HepG2 (cell line): ENCODE data around the gene CASKIN1. TPM values are rescaled to one million over a fixed set of nuclear protein-coding genes. Genes with fewer than 3 reads are reported as not detected.

Experiments used
- MTF1 ChIP-seq: sonication (generic); formaldehyde crosslinking; IDR thresholded peaks from 2 replicates; pipeline ENCODE4 v1.5.0; 2020; ENCODE audit warnings: missing genetic modification reagents
- REXO4 ChIP-seq: sonication (generic); formaldehyde crosslinking; IDR thresholded peaks from 2 replicates; pipeline ENCODE4 v1.8.0; 2022; ENCODE audit warnings: missing genetic modification reagents, mild to moderate bottlenecking, borderline replicate concordance
- SIN3A ChIP-seq: IDR thresholded peaks from 2 replicates; pipeline ENCODE4 v1.6.1; 2011; ENCODE audit warnings: low read depth, mild to moderate bottlenecking, control low read depth, low read length, borderline replicate concordance
- SNAPC2 ChIP-seq: sonication (generic); formaldehyde crosslinking; IDR thresholded peaks from 2 replicates; pipeline ENCODE4 v1.8.1; 2022; ENCODE audit warnings: mild to moderate bottlenecking, missing genetic modification reagents
- ZNF501 ChIP-seq: sonication (generic); formaldehyde crosslinking; IDR thresholded peaks from 2 replicates; pipeline ENCODE4 v1.5.1; 2020; ENCODE audit warnings: mild to moderate bottlenecking, moderate library complexity, missing genetic modification reagents
- ZNF720 ChIP-seq: sonication (generic); formaldehyde crosslinking; IDR thresholded peaks from 2 replicates; pipeline ENCODE4 v1.4.0; 2020; ENCODE audit warnings: missing genetic modification reagents
- ZNF777 ChIP-seq: sonication (generic); formaldehyde crosslinking; IDR thresholded peaks from 2 replicates; pipeline ENCODE4 v1.4.0; 2020; ENCODE audit warnings: missing genetic modification reagents
- polyA plus RNA-seq, 8 experiments: library from polyadenylated mRNA; depleted of rRNA in 3 of 8; stranded (reverse) in 7 of 8; unstranded in 1 of 8; fragments of >200 nt; fragmentation: Illumina TruSeq in 4 of 8; extraction: Trizol in 4 of 8; gene quantifications; 2 replicates each; pipeline versions ENCODE4 v1.2.1 to v1.2.3, GENCODE V29; 2011 to 2016; ENCODE audit warnings: low read depth in 4 of 8, missing spikeins in 1 of 8, mixed read lengths in 1 of 8; ENCODE audit not compliant: insufficient read depth in 1 of 8
- total RNA-seq, 5 experiments: library from RNA; depleted of rRNA; stranded (reverse); fragments of >200 nt; fragmentation: Illumina TruSeq; extraction: Trizol; gene quantifications; 2 replicates each; pipeline ENCODE4 v1.2.3, GENCODE V29; 2016; ENCODE audit warnings: low read depth in 1 of 5
- TF ChIP-seq, protein P1 (sequence below): sonication (generic); formaldehyde crosslinking; IDR thresholded peaks from 2 replicates; pipeline ENCODE4 v1.5.0; 2020; ENCODE audit warnings: mild to moderate bottlenecking, missing genetic modification reagents, borderline replicate concordance
- TF ChIP-seq, protein P2 (sequence below): sonication (generic); formaldehyde crosslinking; IDR thresholded peaks from 2 replicates; pipeline ENCODE4 v1.4.0; 2020; ENCODE audit warnings: missing genetic modification reagents, borderline replicate concordance
- TF ChIP-seq, protein P3 (sequence below): IDR thresholded peaks from 2 replicates; pipeline ENCODE4 v1.6.1; 2016; ENCODE audit warnings: mild to moderate bottlenecking, missing biosample characterization, missing genetic modification reagents
- TF ChIP-seq, protein P4 (sequence below): sonication (generic); formaldehyde crosslinking; IDR thresholded peaks from 2 replicates; pipeline ENCODE4 v1.5.1; 2020; ENCODE audit warnings: mild to moderate bottlenecking, missing genetic modification reagents
- TF ChIP-seq, protein P5 (sequence below): sonication (generic); formaldehyde crosslinking; IDR thresholded peaks from 2 replicates; pipeline ENCODE4 v1.5.0; 2020; ENCODE audit warnings: missing genetic modification reagents

Gene CASKIN1
- total and polyA plus RNA-seq, 2 of the 13 experiments (the other 11 are each of a cell fraction or from before 2014, with no cell fraction given) = 1.2 to 2.2 TPM

DNA sequence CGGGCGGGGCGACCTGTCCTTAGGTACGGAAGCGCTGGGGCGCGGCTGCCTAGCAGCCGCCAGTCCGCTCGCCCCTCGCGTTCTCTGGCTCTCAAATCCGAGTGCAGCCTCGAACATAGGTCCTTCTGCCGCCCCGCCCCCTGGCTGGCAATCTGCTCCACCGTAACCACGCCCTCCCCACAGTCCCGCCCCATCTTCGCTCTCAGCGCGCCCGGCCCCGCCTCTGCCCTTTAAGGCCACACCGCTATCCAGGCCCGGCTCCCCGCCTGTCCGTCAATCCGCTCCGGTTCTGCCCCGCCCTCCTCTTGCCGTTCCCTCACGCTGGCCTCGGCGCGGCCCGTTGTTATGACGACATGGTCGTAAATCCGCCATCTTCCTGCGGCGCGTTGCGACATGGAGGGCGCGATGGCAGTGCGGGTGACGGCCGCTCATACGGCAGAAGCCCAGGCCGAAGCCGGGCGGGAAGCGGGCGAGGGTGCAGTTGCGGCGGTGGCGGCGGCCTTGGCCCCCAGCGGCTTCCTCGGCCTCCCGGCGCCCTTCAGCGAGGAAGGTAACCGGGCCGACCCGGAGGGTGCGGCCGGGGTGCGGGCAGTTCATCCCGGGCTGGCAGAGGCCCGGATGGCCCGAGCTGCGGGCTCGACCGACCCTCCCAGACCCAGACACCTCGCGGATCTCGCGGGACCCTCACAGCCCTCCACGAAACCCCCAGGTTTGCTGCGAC, 27.0 kb upstream of the CASKIN1 start, which contains the start of gene E4F1 (continued):
- TF ChIP-seq, protein P1, sequence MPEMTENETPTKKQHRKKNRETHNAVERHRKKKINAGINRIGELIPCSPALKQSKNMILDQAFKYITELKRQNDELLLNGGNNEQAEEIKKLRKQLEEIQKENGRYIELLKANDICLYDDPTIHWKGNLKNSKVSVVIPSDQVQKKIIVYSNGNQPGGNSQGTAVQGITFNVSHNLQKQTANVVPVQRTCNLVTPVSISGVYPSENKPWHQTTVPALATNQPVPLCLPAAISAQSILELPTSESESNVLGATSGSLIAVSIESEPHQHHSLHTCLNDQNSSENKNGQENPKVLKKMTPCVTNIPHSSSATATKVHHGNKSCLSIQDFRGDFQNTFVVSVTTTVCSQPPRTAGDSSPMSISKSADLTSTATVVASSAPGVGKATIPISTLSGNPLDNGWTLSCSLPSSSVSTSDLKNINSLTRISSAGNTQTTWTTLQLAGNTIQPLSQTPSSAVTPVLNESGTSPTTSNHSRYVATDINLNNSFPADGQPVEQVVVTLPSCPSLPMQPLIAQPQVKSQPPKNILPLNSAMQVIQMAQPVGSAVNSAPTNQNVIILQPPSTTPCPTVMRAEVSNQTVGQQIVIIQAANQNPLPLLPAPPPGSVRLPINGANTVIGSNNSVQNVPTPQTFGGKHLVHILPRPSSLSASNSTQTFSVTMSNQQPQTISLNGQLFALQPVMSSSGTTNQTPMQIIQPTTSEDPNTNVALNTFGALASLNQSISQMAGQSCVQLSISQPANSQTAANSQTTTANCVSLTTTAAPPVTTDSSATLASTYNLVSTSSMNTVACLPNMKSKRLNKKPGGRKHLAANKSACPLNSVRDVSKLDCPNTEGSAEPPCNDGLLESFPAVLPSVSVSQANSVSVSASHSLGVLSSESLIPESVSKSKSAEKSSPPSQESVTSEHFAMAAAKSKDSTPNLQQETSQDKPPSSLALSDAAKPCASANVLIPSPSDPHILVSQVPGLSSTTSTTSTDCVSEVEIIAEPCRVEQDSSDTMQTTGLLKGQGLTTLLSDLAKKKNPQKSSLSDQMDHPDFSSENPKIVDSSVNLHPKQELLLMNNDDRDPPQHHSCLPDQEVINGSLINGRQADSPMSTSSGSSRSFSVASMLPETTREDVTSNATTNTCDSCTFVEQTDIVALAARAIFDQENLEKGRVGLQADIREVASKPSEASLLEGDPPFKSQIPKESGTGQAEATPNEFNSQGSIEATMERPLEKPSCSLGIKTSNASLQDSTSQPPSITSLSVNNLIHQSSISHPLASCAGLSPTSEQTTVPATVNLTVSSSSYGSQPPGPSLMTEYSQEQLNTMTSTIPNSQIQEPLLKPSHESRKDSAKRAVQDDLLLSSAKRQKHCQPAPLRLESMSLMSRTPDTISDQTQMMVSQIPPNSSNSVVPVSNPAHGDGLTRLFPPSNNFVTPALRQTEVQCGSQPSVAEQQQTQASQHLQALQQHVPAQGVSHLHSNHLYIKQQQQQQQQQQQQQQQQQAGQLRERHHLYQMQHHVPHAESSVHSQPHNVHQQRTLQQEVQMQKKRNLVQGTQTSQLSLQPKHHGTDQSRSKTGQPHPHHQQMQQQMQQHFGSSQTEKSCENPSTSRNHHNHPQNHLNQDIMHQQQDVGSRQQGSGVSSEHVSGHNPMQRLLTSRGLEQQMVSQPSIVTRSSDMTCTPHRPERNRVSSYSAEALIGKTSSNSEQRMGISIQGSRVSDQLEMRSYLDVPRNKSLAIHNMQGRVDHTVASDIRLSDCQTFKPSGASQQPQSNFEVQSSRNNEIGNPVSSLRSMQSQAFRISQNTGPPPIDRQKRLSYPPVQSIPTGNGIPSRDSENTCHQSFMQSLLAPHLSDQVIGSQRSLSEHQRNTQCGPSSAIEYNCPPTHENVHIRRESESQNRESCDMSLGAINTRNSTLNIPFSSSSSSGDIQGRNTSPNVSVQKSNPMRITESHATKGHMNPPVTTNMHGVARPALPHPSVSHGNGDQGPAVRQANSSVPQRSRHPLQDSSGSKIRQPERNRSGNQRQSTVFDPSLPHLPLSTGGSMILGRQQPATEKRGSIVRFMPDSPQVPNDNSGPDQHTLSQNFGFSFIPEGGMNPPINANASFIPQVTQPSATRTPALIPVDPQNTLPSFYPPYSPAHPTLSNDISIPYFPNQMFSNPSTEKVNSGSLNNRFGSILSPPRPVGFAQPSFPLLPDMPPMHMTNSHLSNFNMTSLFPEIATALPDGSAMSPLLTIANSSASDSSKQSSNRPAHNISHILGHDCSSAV (CRISPR knock-in tag) = no peak
- TF ChIP-seq, protein P2, sequence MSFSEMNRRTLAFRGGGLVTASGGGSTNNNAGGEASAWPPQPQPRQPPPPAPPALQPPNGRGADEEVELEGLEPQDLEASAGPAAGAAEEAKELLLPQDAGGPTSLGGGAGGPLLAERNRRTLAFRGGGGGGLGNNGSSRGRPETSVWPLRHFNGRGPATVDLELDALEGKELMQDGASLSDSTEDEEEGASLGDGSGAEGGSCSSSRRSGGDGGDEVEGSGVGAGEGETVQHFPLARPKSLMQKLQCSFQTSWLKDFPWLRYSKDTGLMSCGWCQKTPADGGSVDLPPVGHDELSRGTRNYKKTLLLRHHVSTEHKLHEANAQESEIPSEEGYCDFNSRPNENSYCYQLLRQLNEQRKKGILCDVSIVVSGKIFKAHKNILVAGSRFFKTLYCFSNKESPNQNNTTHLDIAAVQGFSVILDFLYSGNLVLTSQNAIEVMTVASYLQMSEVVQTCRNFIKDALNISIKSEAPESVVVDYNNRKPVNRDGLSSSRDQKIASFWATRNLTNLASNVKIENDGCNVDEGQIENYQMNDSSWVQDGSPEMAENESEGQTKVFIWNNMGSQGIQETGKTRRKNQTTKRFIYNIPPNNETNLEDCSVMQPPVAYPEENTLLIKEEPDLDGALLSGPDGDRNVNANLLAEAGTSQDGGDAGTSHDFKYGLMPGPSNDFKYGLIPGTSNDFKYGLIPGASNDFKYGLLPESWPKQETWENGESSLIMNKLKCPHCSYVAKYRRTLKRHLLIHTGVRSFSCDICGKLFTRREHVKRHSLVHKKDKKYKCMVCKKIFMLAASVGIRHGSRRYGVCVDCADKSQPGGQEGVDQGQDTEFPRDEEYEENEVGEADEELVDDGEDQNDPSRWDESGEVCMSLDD (CRISPR knock-in tag) = no peak; the same call in 1 of the 2 replicates
- no peak for TF ChIP-seq REXO4 (CRISPR knock-in tag)
- TF ChIP-seq, protein P3, sequence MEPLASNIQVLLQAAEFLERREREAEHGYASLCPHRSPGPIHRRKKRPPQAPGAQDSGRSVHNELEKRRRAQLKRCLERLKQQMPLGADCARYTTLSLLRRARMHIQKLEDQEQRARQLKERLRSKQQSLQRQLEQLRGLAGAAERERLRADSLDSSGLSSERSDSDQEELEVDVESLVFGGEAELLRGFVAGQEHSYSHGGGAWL (CRISPR knock-in tag) = peak; percentile 84
- peak; percentile 71; the same call in 1 of the 2 replicates for TF ChIP-seq ZNF777 (CRISPR knock-in tag)
- TF ChIP-seq, protein P4, sequence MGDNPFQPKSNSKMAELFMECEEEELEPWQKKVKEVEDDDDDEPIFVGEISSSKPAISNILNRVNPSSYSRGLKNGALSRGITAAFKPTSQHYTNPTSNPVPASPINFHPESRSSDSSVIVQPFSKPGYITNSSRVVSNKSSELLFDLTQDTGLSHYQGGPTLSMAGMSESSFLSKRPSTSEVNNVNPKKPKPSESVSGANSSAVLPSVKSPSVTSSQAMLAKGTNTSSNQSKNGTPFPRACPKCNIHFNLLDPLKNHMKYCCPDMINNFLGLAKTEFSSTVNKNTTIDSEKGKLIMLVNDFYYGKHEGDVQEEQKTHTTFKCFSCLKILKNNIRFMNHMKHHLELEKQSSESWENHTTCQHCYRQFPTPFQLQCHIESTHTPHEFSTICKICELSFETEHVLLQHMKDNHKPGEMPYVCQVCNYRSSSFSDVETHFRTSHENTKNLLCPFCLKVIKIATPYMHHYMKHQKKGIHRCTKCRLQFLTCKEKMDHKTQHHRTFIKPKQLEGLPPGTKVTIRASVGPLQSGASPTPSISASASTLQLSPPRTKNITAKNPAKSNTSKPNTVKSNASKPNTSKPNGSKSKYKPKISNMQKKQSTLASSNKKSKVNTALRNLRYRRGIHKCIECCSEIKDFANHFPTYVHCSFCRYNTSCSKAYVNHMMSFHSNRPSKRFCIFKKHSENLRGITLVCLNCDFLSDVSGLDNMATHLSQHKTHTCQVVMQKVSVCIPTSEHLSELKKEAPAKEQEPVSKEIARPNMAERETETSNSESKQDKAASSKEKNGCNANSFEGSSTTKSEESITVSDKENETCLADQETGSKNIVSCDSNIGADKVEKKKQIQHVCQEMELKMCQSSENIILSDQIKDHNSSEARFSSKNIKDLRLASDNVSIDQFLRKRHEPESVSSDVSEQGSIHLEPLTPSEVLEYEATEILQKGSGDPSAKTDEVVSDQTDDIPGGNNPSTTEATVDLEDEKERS (CRISPR knock-in tag) = peak; percentile 52; the same call in 1 of the 2 replicates
- TF ChIP-seq ZNF720 = no peak
- no peak for TF ChIP-seq SNAPC2
- TF ChIP-seq ZNF501 (CRISPR knock-in tag) = peak; percentile 92
- peak; percentile 68; the same call in 1 of the 2 replicates for TF ChIP-seq MTF1 (CRISPR knock-in tag)
- TF ChIP-seq SIN3A = peak; percentile 72; the same call in 1 of the 2 replicates
- TF ChIP-seq, protein P5, sequence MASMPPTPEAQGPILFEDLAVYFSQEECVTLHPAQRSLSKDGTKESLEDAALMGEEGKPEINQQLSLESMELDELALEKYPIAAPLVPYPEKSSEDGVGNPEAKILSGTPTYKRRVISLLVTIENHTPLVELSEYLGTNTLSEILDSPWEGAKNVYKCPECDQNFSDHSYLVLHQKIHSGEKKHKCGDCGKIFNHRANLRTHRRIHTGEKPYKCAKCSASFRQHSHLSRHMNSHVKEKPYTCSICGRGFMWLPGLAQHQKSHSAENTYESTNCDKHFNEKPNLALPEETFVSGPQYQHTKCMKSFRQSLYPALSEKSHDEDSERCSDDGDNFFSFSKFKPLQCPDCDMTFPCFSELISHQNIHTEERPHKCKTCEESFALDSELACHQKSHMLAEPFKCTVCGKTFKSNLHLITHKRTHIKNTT (CRISPR knock-in tag) = no peak
